ENCODE data around the gene HMGB1. TPM values are rescaled to one million over a fixed set of nuclear protein-coding genes. Genes with fewer than 3 reads are reported as not detected.
A peak's percentile ranks its signal among the peaks of the same experiment; 100 is the strongest.

HMGB1 gene
- total and polyA plus RNA-seq, 8 donors: 29.5 to 479 (median 339) TPM

GRCh38 chr13:30418075-30418716 is 47.5 kb downstream of the HMGB1 start:
- H3K27me3 ChIP-seq: no peaks in the 10 kb centered on the region
- intact Hi-C loops (cut with DNase I; ENCODE audit: low total_unique reads): no loop called here
- H3K36me3 ChIP-seq: no peaks in the 10 kb centered on the region
- H3K27ac ChIP-seq: no peak overlapping the region
- H3K4me1 ChIP-seq: peaks cover 9 to 18% (median 14%) of the 10 kb centered on the region in 4 donors
- H3K9me3 ChIP-seq: no peaks in the 10 kb centered on the region
- whole genome bisulfite sequencing, 5 donors: 87 to 93% (median 90%) methylated on average over 6 of the region's 6 CpGs
- H3K4me3 ChIP-seq: no peak overlapping the region
- no peak for DNase-seq
- TF ChIP-seq EP300 (IDR thresholded peaks at IDR 0.05): no peak
- no peak for TF ChIP-seq CTCF (IDR thresholded peaks at IDR 0.05)
- TF ChIP-seq POLR2AphosphoS5 (IDR thresholded peaks at IDR 0.05): no peak
- TF ChIP-seq POLR2A (IDR thresholded peaks at IDR 0.05): no peak

GRCh38 chr13:30416471-30416870 is 49.3 kb downstream of the HMGB1 start:
- H3K9me3 ChIP-seq: no peaks in the 10 kb centered on the region
- TF ChIP-seq EP300 (IDR thresholded peaks at IDR 0.05): no peak
- no peak for TF ChIP-seq CTCF (IDR thresholded peaks at IDR 0.05)
- TF ChIP-seq POLR2A (IDR thresholded peaks at IDR 0.05): no peak
- no peak for TF ChIP-seq POLR2AphosphoS5 (IDR thresholded peaks at IDR 0.05)
- no peak overlapping the region for H3K4me3 ChIP-seq
- intact Hi-C loops (cut with DNase I; ENCODE audit: low total_unique reads): no loop called here
- WGBS, 5 donors: 82 to 100% (median 85%) methylated on average over 1 of the region's 1 CpG
- no peaks in the 10 kb centered on the region for H3K36me3 ChIP-seq
- no peak for DNase-seq
- no peak overlapping the region for H3K27ac ChIP-seq
- H3K27me3 ChIP-seq: no peaks in the 10 kb centered on the region
- peaks cover 8 to 12% (median 9%) of the 10 kb centered on the region in 4 donors for H3K4me1 ChIP-seq

GRCh38 chr13:30415430-30416030 is 50.2 kb downstream of the HMGB1 start:
- 80 to 90% (median 86%) methylated on average over 3 of the region's 3 CpGs for WGBS, 5 donors
- peak overlapping the region in 1 of 5 donors; percentile 26 for H3K27ac ChIP-seq

GRCh38 chr13:30413842-30414241 is 51.9 kb downstream of the HMGB1 start:
- no peak overlapping the region for H3K4me3 ChIP-seq
- no peak for DNase-seq
- 62 to 96% (median 75%) methylated on average over 2 to 3 of the region's 3 CpGs for WGBS, 5 donors
- H3K9me3 ChIP-seq: no peaks in the 10 kb centered on the region
- TF ChIP-seq CTCF (IDR thresholded peaks at IDR 0.05): no peak
- TF ChIP-seq POLR2A (IDR thresholded peaks at IDR 0.05): no peak
- TF ChIP-seq POLR2AphosphoS5 (IDR thresholded peaks at IDR 0.05): no peak
- no peak for TF ChIP-seq EP300 (IDR thresholded peaks at IDR 0.05)
- intact Hi-C loops (cut with DNase I; ENCODE audit: low total_unique reads): no loop called here
- H3K4me1 ChIP-seq: peaks cover 3 to 15% (median 7%) of the 10 kb centered on the region in 4 donors
- H3K36me3 ChIP-seq: no peaks in the 10 kb centered on the region
- H3K27me3 ChIP-seq: no peaks in the 10 kb centered on the region
- no peak overlapping the region for H3K27ac ChIP-seq

More at GRCh38 chr13:30415430-30416030, 50.2 kb downstream of the HMGB1 start:
- H3K4me1 ChIP-seq: peaks cover under 1 to 2% (median 1%) of the 10 kb centered on the region in 4 donors
- no peak overlapping the region for H3K4me3 ChIP-seq
- H3K9me3 ChIP-seq: no peaks in the 10 kb centered on the region
- TF ChIP-seq POLR2A (IDR thresholded peaks at IDR 0.05) (no peak), EP300 (IDR thresholded peaks at IDR 0.05) (no peak), POLR2AphosphoS5 (IDR thresholded peaks at IDR 0.05) (no peak), CTCF (IDR thresholded peaks at IDR 0.05) (no peak)
- no peak for DNase-seq
- H3K27me3 ChIP-seq: no peaks in the 10 kb centered on the region
- H3K36me3 ChIP-seq: no peaks in the 10 kb centered on the region
- intact Hi-C loops (cut with DNase I; ENCODE audit: low total_unique reads): no loop called here

All from stomach (tissue), 9 donors.